Measurements from ENCODE around the gene TBC1D3L. TPM values are rescaled to one million over a fixed set of nuclear protein-coding genes. Genes with fewer than 3 reads are reported as not detected.
"Not testable (repeated sequence)": the region's sequence is repeated elsewhere in the genome, so short reads cannot be mapped to it uniquely, and the experiment has no call there.

TBC1D3L gene
- 26.2 and 28.5 TPM in 2 replicates for total RNA-seq
- long read RNA-seq, partial matches to known transcripts: 2 of 3 reads
- long read RNA-seq, other reads (novel, unspliced or antisense): 1 of 3 reads

DNA sequence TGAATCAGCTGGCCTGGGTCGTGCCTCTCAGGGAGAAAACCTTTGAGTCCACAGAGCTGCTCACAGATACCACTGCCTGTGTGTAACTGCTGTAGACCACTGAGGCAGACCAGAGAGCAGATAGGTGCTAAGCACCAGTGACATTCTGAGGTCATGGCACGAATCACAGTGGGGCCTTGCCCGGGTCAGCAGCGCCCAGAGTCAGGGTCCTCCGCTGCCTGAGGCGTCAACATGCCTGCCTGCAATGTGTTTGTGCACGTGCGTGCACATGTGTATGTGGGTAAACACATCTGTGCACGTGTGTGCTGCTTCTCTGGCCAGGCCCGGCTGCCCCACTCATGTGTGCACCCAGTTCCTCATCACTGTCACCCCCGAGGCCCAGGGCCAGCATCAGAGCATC is at the start of gene TBC1D3L:
Gene TBC1D3L (minus strand): TSS at position 101 of the 400 bp plus-strand sequence. CDS start 1,540 bp downstream, outside the sequence.
- not testable (repeated sequence) for H3K4me1 Mint-ChIP-seq (ENCODE audit: unreplicated experiment); H3K36me3 Mint-ChIP-seq (ENCODE audit: unreplicated experiment); H3K4me3 Mint-ChIP-seq (ENCODE audit: unreplicated experiment); H3K27ac Mint-ChIP-seq (ENCODE audit: unreplicated experiment); DNase-seq (ENCODE audit: extremely low spot score, unreplicated experiment); H3K9me3 Mint-ChIP-seq (ENCODE audit: unreplicated experiment); H3K27me3 Mint-ChIP-seq (ENCODE audit: unreplicated experiment)

DNA sequence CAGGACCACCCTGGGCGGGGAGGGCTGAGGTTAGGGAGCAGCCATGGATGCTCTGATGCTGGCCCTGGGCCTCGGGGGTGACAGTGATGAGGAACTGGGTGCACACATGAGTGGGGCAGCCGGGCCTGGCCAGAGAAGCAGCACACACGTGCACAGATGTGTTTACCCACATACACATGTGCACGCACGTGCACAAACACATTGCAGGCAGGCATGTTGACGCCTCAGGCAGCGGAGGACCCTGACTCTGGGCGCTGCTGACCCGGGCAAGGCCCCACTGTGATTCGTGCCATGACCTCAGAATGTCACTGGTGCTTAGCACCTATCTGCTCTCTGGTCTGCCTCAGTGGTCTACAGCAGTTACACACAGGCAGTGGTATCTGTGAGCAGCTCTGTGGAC is 14.8 kb upstream of the TBC1D3L start, which contains the start of gene TBC1D3D:
Gene TBC1D3D (plus strand): TSS at position 301 of the 400 bp plus-strand sequence. CDS start 1,585 bp downstream, outside the sequence.
- not testable (repeated sequence) for DNase-seq (ENCODE audit: extremely low spot score, unreplicated experiment); H3K4me3 Mint-ChIP-seq (ENCODE audit: unreplicated experiment); H3K9me3 Mint-ChIP-seq (ENCODE audit: unreplicated experiment); H3K4me1 Mint-ChIP-seq (ENCODE audit: unreplicated experiment); H3K36me3 Mint-ChIP-seq (ENCODE audit: unreplicated experiment); H3K27me3 Mint-ChIP-seq (ENCODE audit: unreplicated experiment); H3K27ac Mint-ChIP-seq (ENCODE audit: unreplicated experiment)

Other genes starting within 250 kb of the TBC1D3L start
- gene HNF1B, start 244.0 kb downstream of the TBC1D3L start, total RNA-seq: 7.3 and 8.1 TPM in 2 replicates
- not detected in 2 replicates for gene TBC1D3K, start 64.6 kb downstream of the TBC1D3L start, total RNA-seq
- gene TBC1D3D, start 14.9 kb upstream of the TBC1D3L start, total RNA-seq: 0.63 and 0.91 TPM in 2 replicates
- not detected in 2 replicates for gene TBC1D3C, start 79.6 kb upstream of the TBC1D3L start, total RNA-seq
- gene TBC1D3E, start 138.9 kb upstream of the TBC1D3L start, total RNA-seq: not detected in 2 replicates
- gene TBC1D3, start 203.5 kb upstream of the TBC1D3L start, total RNA-seq: 0.30 TPM in 1 of 2 replicates, not detected in the other